CD4-positive, alpha-beta T cell (primary cell): ENCODE results near the gene LPGAT1. TPM values are rescaled to one million over a fixed set of nuclear protein-coding genes. Genes with fewer than 3 reads are reported as not detected.
A peak's percentile ranks its signal among the peaks of the same experiment; 100 is the strongest.

Experiments used
- ATAC-seq: fragments of 200-7000 bp; cut with Tn5 transposase; one replicate; pipeline ENCODE4 v1.10.0; 2022; ENCODE audit warnings: mild to moderate bottlenecking; ENCODE audit not compliant: poor library complexity
- CTCF ChIA-PET: fragments of 350-600 bp; sonication (Branson Sonifier 250); formaldehyde crosslinking; loops from one replicate; lab custom pipeline; 2021; ENCODE audit warnings: antibody characterized with exemption, inconsistent platforms; lab: Charles Lee
- POLR2A ChIA-PET: fragments of 350-600 bp; sonication (Branson Sonifier 250); formaldehyde crosslinking; loops from one replicate; lab custom pipeline; 2021; ENCODE audit warnings: antibody characterized with exemption, inconsistent platforms; lab: Charles Lee
- DNase-seq, 14 experiments: peaks; one replicate each; pipeline ENCODE4 v3.0.0-alpha.2; 2013 to 2020; ENCODE audit warnings: mixed read lengths in 2 of 14
- H3K27ac ChIP-seq, 2 donors: one replicate each; pipeline versions ENCODE4 v1.5.1 to v1.7.0; 2013; ENCODE audit warnings: low read length in 2 of 2, low read depth in 1 of 2, mild to moderate bottlenecking in 1 of 2
- H3K27me3 ChIP-seq, 2 experiments: 1 replicate in 1 of 2; 2 replicates in 1 of 2; pipeline versions ENCODE4 v1.6.1 to v1.7.0; 2013; ENCODE audit warnings: low read length in 2 of 2, control low read depth in 1 of 2, mild to moderate bottlenecking in 1 of 2, moderate library complexity in 1 of 2; ENCODE audit not compliant: insufficient read depth in 2 of 2, control insufficient read depth in 1 of 2
- H3K36me3 ChIP-seq: one replicate; pipeline ENCODE4 v1.6.1; 2013; ENCODE audit warnings: low read length, control low read depth; ENCODE audit not compliant: insufficient read depth
- H3K4me1 ChIP-seq: one replicate; pipeline ENCODE4 v1.6.1; 2013; ENCODE audit warnings: low read length, control low read depth; ENCODE audit not compliant: insufficient read depth
- H3K4me3 ChIP-seq: one replicate; pipeline ENCODE4 v1.5.1; 2013; ENCODE audit warnings: mild to moderate bottlenecking, low read length, moderate library complexity
- H3K9me3 ChIP-seq, 2 experiments: 1 replicate in 1 of 2; 2 replicates in 1 of 2; pipeline versions ENCODE4 v1.6.1 to v1.7.0; 2013; ENCODE audit warnings: low read length in 2 of 2, mild to moderate bottlenecking in 2 of 2, control low read depth in 1 of 2, moderate library complexity in 1 of 2; ENCODE audit not compliant: control insufficient read depth in 1 of 2, insufficient read depth in 1 of 2
- H3K27ac Mint-ChIP-seq: one replicate; pipeline ENCODE4 v1.8.0; 2020; ENCODE audit warnings: mixed read lengths
- H3K27me3 Mint-ChIP-seq: one replicate; pipeline ENCODE4 v1.8.0; 2021; ENCODE audit warnings: mixed read lengths
- H3K36me3 Mint-ChIP-seq: one replicate; pipeline ENCODE4 v1.8.0; 2021; ENCODE audit warnings: low read depth, mixed read lengths
- H3K4me1 Mint-ChIP-seq: one replicate; pipeline ENCODE4 v1.8.0; 2021; ENCODE audit warnings: low read depth, mixed read lengths
- H3K4me3 Mint-ChIP-seq: one replicate; pipeline ENCODE4 v1.8.0; 2020; ENCODE audit warnings: mild to moderate bottlenecking, mixed read lengths
- H3K9me3 Mint-ChIP-seq: one replicate; pipeline ENCODE4 v1.8.0; 2020; ENCODE audit warnings: mixed read lengths
- CTCF ChIP-seq: fragments of 200-600 bp; IDR thresholded peaks from one replicate; pipeline ENCODE4 v1.8.0; 2022; ENCODE audit warnings: antibody characterized with exemption, mild to moderate bottlenecking
- intact Hi-C, 2 experiments: fragments of 100-400 bp; cut with DNase I in 1 of 2; cut with micrococcal nuclease in 1 of 2; formaldehyde crosslinking; loops; one replicate each; pipeline versions ENCODE4 v1.15.1 to v1.9.0; 2023 to 2025; cut with DNase I, micrococcal nuclease
- total RNA-seq, 174 experiments: library from RNA in 2 of 174; stranded (reverse) in 2 of 174; gene quantifications; one replicate each; pipeline ENCODE4 v1.2.3 and lab custom pipeline; 2021 to 2026

The LPGAT1 gene
- total RNA-seq, 2 experiments from 2014 or later: 14.0 to 14.4 TPM

GRCh38 chr1:211825980-211826379, 4.6 kb downstream of the LPGAT1 start:
- ATAC-seq (no peak), DNase-seq (no peak)
- no peak for TF ChIP-seq CTCF
- Histone ChIP-seq H3K4me3 (no peak overlapping the region), H3K4me1 (peaks cover 13% of the 10 kb centered on the region), H3K9me3 (no peaks in the 10 kb centered on the region), H3K36me3 (no peaks in the 10 kb centered on the region), H3K27me3 (no peaks in the 10 kb centered on the region), H3K27ac (no peak overlapping the region)
- Mint-ChIP-seq H3K4me3 (no peak overlapping the region), H3K27ac (no peak overlapping the region), H3K9me3 (no peaks in the 10 kb centered on the region), H3K36me3 (peaks cover 17% of the 10 kb centered on the region), H3K27me3 (no peaks in the 10 kb centered on the region), H3K4me1 (peaks cover 33% of the 10 kb centered on the region)
- ChIA-PET CTCF (interaction anchor here (2.5 kb wide), 1 partner anchor 128 kb away, joined by 8 read pairs; no protein-coding TSS in a partner anchor), POLR2A (interaction anchor here (1.4 kb wide), 1 partner anchor 10 kb away, joined by 4 read pairs; no protein-coding TSS in a partner anchor)
- intact Hi-C loops: loop anchor here in 1 of 2 experiments (10.0 kb wide), 2 partner anchors 589 to 739 kb away; partner anchors contain the start of gene PACC1

- Mint-ChIP-seq H3K9me3 (no peaks in the 10 kb centered on the region), H3K4me1 (peaks cover 11% of the 10 kb centered on the region), H3K36me3 (peaks cover 29% of the 10 kb centered on the region), H3K4me3 (no peak overlapping the region), H3K27me3 (no peaks in the 10 kb centered on the region), H3K27ac (no peak overlapping the region)
- Histone ChIP-seq H3K27me3 (no peaks in the 10 kb centered on the region), H3K36me3 (no peaks in the 10 kb centered on the region), H3K4me1 (no peaks in the 10 kb centered on the region), H3K27ac (no peak overlapping the region), H3K9me3 (no peaks in the 10 kb centered on the region), H3K4me3 (no peak overlapping the region)
- POLR2A ChIA-PET: no interaction called here
- no peak for TF ChIP-seq CTCF
- ATAC-seq (no peak), DNase-seq (peak in 1 of 14 experiments; percentile 11)
- CTCF ChIA-PET: interaction anchor here (1.6 kb wide), 1 partner anchor 124 kb away, joined by 3 read pairs; no protein-coding TSS in a partner anchor
- intact Hi-C loops: loop anchor here in 1 of 2 experiments (10.0 kb wide), 2 partner anchors 592 to 742 kb away; partner anchors contain the start of gene PACC1
Measured at GRCh38 chr1:211822677-211823407, 7.7 kb downstream of the LPGAT1 start.

- POLR2A ChIA-PET: interaction anchor here (0.8 kb wide), 1 partner anchor 10 kb away, joined by 4 read pairs; no protein-coding TSS in a partner anchor
- no peak for TF ChIP-seq CTCF
- no peaks in the 10 kb centered on the region for H3K4me1 ChIP-seq
Measured at GRCh38 chr1:211816586-211816985, 14.0 kb downstream of the LPGAT1 start.

More at GRCh38 chr1:211816586-211816985, 14.0 kb downstream of the LPGAT1 start:
- intact Hi-C loops: no loop called here
- Mint-ChIP-seq H3K4me1 (no peaks in the 10 kb centered on the region), H3K9me3 (no peaks in the 10 kb centered on the region), H3K27ac (no peak overlapping the region), H3K27me3 (no peaks in the 10 kb centered on the region), H3K4me3 (no peak overlapping the region), H3K36me3 (peaks cover 31% of the 10 kb centered on the region)
- ATAC-seq (no peak), DNase-seq (no peak)
- H3K27ac ChIP-seq: no peak overlapping the region
- no peaks in the 10 kb centered on the region for H3K9me3 ChIP-seq
- no peak overlapping the region for H3K4me3 ChIP-seq
- H3K27me3 ChIP-seq: no peaks in the 10 kb centered on the region
- H3K36me3 ChIP-seq: peaks cover 5% of the 10 kb centered on the region
- CTCF ChIA-PET: interaction anchor here (0.6 to 1.0 kb wide), 2 partner anchors 13 to 20 kb away, joined by 3 read pairs; no protein-coding TSS in a partner anchor
